Type B pancreatic cell (in vitro differentiated cells): Measurements from ENCODE around the gene ARHGDIB. TPM values are rescaled to one million over a fixed set of nuclear protein-coding genes. Genes with fewer than 3 reads are reported as not detected.

Source experiments
- DNase-seq: peaks from one replicate; pipeline ENCODE4 v3.0.0; 2021; ENCODE audit warnings: mixed read lengths; ENCODE audit not compliant: unreplicated experiment; ENCODE audit errors: extremely low spot score
- H3K27ac Mint-ChIP-seq: 2 replicates; pipeline ENCODE4 v1.8.0; 2021; ENCODE audit warnings: mild to moderate bottlenecking, mixed read lengths
- H3K27me3 Mint-ChIP-seq: 2 replicates; pipeline ENCODE4 v1.8.0; 2021; ENCODE audit warnings: mixed read lengths
- H3K36me3 Mint-ChIP-seq: 2 replicates; pipeline ENCODE4 v1.8.0; 2021; ENCODE audit warnings: mixed read lengths
- H3K4me1 Mint-ChIP-seq: one replicate; pipeline ENCODE4 v1.8.0; 2021; ENCODE audit warnings: mixed read lengths; ENCODE audit not compliant: unreplicated experiment
- H3K4me3 Mint-ChIP-seq: 2 replicates; pipeline ENCODE4 v1.8.0; 2021; ENCODE audit warnings: mild to moderate bottlenecking, mixed read lengths
- H3K9me3 Mint-ChIP-seq: 2 replicates; pipeline ENCODE4 v1.8.0; 2021; ENCODE audit warnings: mixed read lengths
- CTCF ChIP-seq: fragments of 200-600 bp; sonication (generic); conservative IDR thresholded peaks from 2 replicates; pipeline ENCODE4 v1.5.0; 2021; ENCODE audit warnings: antibody characterized with exemption, mild to moderate bottlenecking
- total RNA-seq: library from RNA; stranded (reverse); gene quantifications from 2 replicates; pipeline ENCODE4 v1.2.1, GENCODE V29; 2021; ENCODE audit warnings: low replicate concordance

ARHGDIB gene
- total RNA-seq, 1 donor from 2014 or later = 17.0 TPM

GRCh38 chr12:14963520-14963919, 2.1 kb upstream of the ARHGDIB start:
- H3K4me3 Mint-ChIP-seq = no peak overlapping the region
- no peak for TF ChIP-seq CTCF
- no peaks in the 10 kb centered on the region for H3K36me3 Mint-ChIP-seq
- H3K4me1 Mint-ChIP-seq = peaks cover 3% of the 10 kb centered on the region
- no peak overlapping the region for H3K27ac Mint-ChIP-seq
- no peak for DNase-seq
- peaks cover 10% of the 10 kb centered on the region for H3K27me3 Mint-ChIP-seq
- no peaks in the 10 kb centered on the region for H3K9me3 Mint-ChIP-seq

GRCh38 chr12:14962797-14963196, 1.4 kb upstream of the ARHGDIB start:
- Mint-ChIP-seq H3K27me3 (peaks cover 10% of the 10 kb centered on the region), H3K36me3 (no peaks in the 10 kb centered on the region), H3K9me3 (no peaks in the 10 kb centered on the region), H3K4me3 (no peak overlapping the region), H3K4me1 (peaks cover 3% of the 10 kb centered on the region), H3K27ac (no peak overlapping the region)
- no peak for DNase-seq
- no peak for TF ChIP-seq CTCF

- H3K27ac Mint-ChIP-seq = no peak overlapping the region
- no peaks in the 10 kb centered on the region for H3K9me3 Mint-ChIP-seq
- H3K4me1 Mint-ChIP-seq = peaks cover 3% of the 10 kb centered on the region
- H3K36me3 Mint-ChIP-seq = no peaks in the 10 kb centered on the region
- DNase-seq = no peak
- no peak for TF ChIP-seq CTCF
- peaks cover 10% of the 10 kb centered on the region for H3K27me3 Mint-ChIP-seq
- H3K4me3 Mint-ChIP-seq = no peak overlapping the region
Observed at GRCh38 chr12:14962153-14962539, 745 bp upstream of the ARHGDIB start.

GRCh38 chr12:14960548-14961465, 594 bp downstream of the ARHGDIB start:
- H3K4me3 Mint-ChIP-seq = peak overlapping the region; percentile 40
- peaks cover 10% of the 10 kb centered on the region for H3K27me3 Mint-ChIP-seq
- H3K27ac Mint-ChIP-seq = peak overlapping the region; percentile 61
- TF ChIP-seq CTCF = no peak
- no peaks in the 10 kb centered on the region for H3K36me3 Mint-ChIP-seq
- H3K9me3 Mint-ChIP-seq = no peaks in the 10 kb centered on the region
- peaks cover 3% of the 10 kb centered on the region for H3K4me1 Mint-ChIP-seq
- no peak for DNase-seq

GRCh38 chr12:14959916-14960496, 1.4 kb downstream of the ARHGDIB start:
- no peak overlapping the region for H3K27ac Mint-ChIP-seq
- H3K27me3 Mint-ChIP-seq = peaks cover 10% of the 10 kb centered on the region
- H3K36me3 Mint-ChIP-seq = no peaks in the 10 kb centered on the region
- peaks cover 3% of the 10 kb centered on the region for H3K4me1 Mint-ChIP-seq
- TF ChIP-seq CTCF = no peak
- no peaks in the 10 kb centered on the region for H3K9me3 Mint-ChIP-seq
- no peak overlapping the region for H3K4me3 Mint-ChIP-seq
- DNase-seq = no peak
